Gastroesophageal sphincter (tissue), 4 donors: Measurements from ENCODE around the gene GALNT10. TPM values are rescaled to one million over a fixed set of nuclear protein-coding genes. Genes with fewer than 3 reads are reported as not detected.

Experiments
- ATAC-seq: fragments of 150-250 bp; one replicate; pipeline ENCODE4 v1.9.1; 2016; ENCODE audit warnings: mild to moderate bottlenecking, moderate library complexity
- H3K27ac ChIP-seq, 4 donors: fragments of 200-600 bp; sonication (generic) in 3 of 4; 1 replicate in 3 of 4; 2 replicates in 1 of 4; pipeline ENCODE4 v1.5.1; 2016 to 2019
- H3K27me3 ChIP-seq: fragments of 200-600 bp; sonication (generic); one replicate; pipeline ENCODE4 v1.5.1; 2019
- H3K36me3 ChIP-seq, 2 donors: fragments of 200-600 bp; sonication (generic); one replicate each; pipeline ENCODE4 v1.5.1; 2019; ENCODE audit warnings: control low read depth in 1 of 2
- H3K4me1 ChIP-seq, 3 donors: fragments of 200-600 bp; sonication (generic); 1 replicate in 2 of 3; 2 replicates in 1 of 3; pipeline ENCODE4 v1.5.1; 2016 to 2019; ENCODE audit warnings: control low read depth in 2 of 3
- H3K4me3 ChIP-seq, 2 donors: fragments of 200-600 bp; sonication (generic); one replicate each; pipeline ENCODE4 v1.5.1; 2019; ENCODE audit warnings: mild to moderate bottlenecking in 1 of 2, moderate library complexity in 1 of 2
- H3K9me3 ChIP-seq, 3 donors: fragments of 200-600 bp; sonication (generic); one replicate each; pipeline ENCODE4 v1.5.1; 2017 to 2019; ENCODE audit warnings: control low read depth in 2 of 3
- CTCF ChIP-seq, 4 experiments: fragments of 200-600 bp in 2 of 4; fragments of 450-650 bp in 2 of 4; sonication (generic) in 1 of 4; IDR thresholded peaks; one replicate each; pipeline ENCODE4 v1.5.1; 2017 to 2019; ENCODE audit warnings: antibody characterized with exemption in 4 of 4, mild to moderate bottlenecking in 2 of 4, moderate library complexity in 2 of 4
- EP300 ChIP-seq: sonication (generic); formaldehyde crosslinking; IDR thresholded peaks from one replicate; pipeline ENCODE4 v1.6.1; 2017; ENCODE audit warnings: antibody characterized with exemption, mild to moderate bottlenecking
- POLR2A ChIP-seq, 2 donors: fragments of 450-650 bp; IDR thresholded peaks; one replicate each; pipeline ENCODE4 v1.6.1; 2017; ENCODE audit warnings: antibody characterized with exemption in 2 of 2, mild to moderate bottlenecking in 2 of 2, moderate library complexity in 1 of 2
- POLR2AphosphoS5 ChIP-seq: sonication (generic); formaldehyde crosslinking; IDR thresholded peaks from one replicate; pipeline ENCODE4 v1.6.1; 2017; ENCODE audit warnings: antibody characterized with exemption
- WGBS, 2 donors: methylation state at CpG; one replicate each; pipeline ENCODE4 v1.1.5; 2018; ENCODE audit warnings: low coverage in 1 of 2; 5-methylcytosine and 5-hydroxymethylcytosine counted together
- total RNA-seq, 4 donors: library from RNA; depleted of rRNA; stranded (reverse); fragments of >200 nt; gene quantifications; one replicate each; pipeline ENCODE4 v1.1.0, GENCODE V29; 2016

The GALNT10 gene
- total RNA-seq, 4 donors from 2014 or later = 19.1 to 49.1 (median 34.0) TPM

GRCh38 chr5:154176181-154176580 is 14.4 kb upstream of the GALNT10 start:
- Histone ChIP-seq H3K27me3 (no peaks in the 10 kb centered on the region), H3K4me3 (no peak overlapping the region), H3K36me3 (no peaks in the 10 kb centered on the region), H3K9me3 (no peaks in the 10 kb centered on the region), H3K4me1 (no peaks in the 10 kb centered on the region), H3K27ac (no peak overlapping the region)
- ATAC-seq = no peak
- 13 to 18% methylated on average over 2 of the region's 2 CpGs for WGBS, 2 donors
- no peak for TF ChIP-seq CTCF (IDR thresholded peaks at IDR 0.05)
- TF ChIP-seq POLR2AphosphoS5 = no peak
- TF ChIP-seq EP300 = no peak
- TF ChIP-seq POLR2A (IDR thresholded peaks at IDR 0.05) = no peak

- Histone ChIP-seq H3K4me3 (no peak overlapping the region), H3K27ac (no peak overlapping the region), H3K36me3 (no peaks in the 10 kb centered on the region), H3K4me1 (no peaks in the 10 kb centered on the region), H3K9me3 (no peaks in the 10 kb centered on the region), H3K27me3 (no peaks in the 10 kb centered on the region)
- peak; percentile 50 for ATAC-seq
- TF ChIP-seq POLR2A (IDR thresholded peaks at IDR 0.05) = no peak
- no peak for TF ChIP-seq EP300
- TF ChIP-seq CTCF (IDR thresholded peaks at IDR 0.05) = no peak
- no peak for TF ChIP-seq POLR2AphosphoS5
- WGBS, 2 donors = 71 to 80% methylated on average over 1 to 2 of the region's 2 CpGs
Observed at GRCh38 chr5:154178661-154179060, 11.9 kb upstream of the GALNT10 start.

- Histone ChIP-seq H3K4me1 (no peaks in the 10 kb centered on the region), H3K9me3 (no peaks in the 10 kb centered on the region), H3K4me3 (no peak overlapping the region), H3K27me3 (no peaks in the 10 kb centered on the region), H3K27ac (no peak overlapping the region), H3K36me3 (no peaks in the 10 kb centered on the region)
- no peak for TF ChIP-seq POLR2AphosphoS5
- TF ChIP-seq CTCF (IDR thresholded peaks at IDR 0.05) = peak; percentile 71 to 85 (median 74)
- TF ChIP-seq EP300 = no peak
- no peak for TF ChIP-seq POLR2A (IDR thresholded peaks at IDR 0.05)
- peak; percentile 77 for ATAC-seq
- WGBS, 2 donors = 69 to 78% methylated on average over 10 of the region's 13 CpGs
Observed at GRCh38 chr5:154179846-154180710, 10.5 kb upstream of the GALNT10 start.

- H3K36me3 ChIP-seq = no peaks in the 10 kb centered on the region
- no peak overlapping the region for H3K4me3 ChIP-seq
- no peaks in the 10 kb centered on the region for H3K4me1 ChIP-seq
- TF ChIP-seq CTCF (IDR thresholded peaks at IDR 0.05) (no peak), POLR2A (IDR thresholded peaks at IDR 0.05) (no peak), EP300 (no peak), POLR2AphosphoS5 (no peak)
- H3K27ac ChIP-seq = no peak overlapping the region
- no peaks in the 10 kb centered on the region for H3K27me3 ChIP-seq
- WGBS, 2 donors = 94 to 100% methylated on average over 1 of the region's 1 CpG
- H3K9me3 ChIP-seq = no peaks in the 10 kb centered on the region
- no peak for ATAC-seq
Observed at GRCh38 chr5:154181161-154181560, 9.4 kb upstream of the GALNT10 start.
